IMR-90 (cell line): ENCODE data around the gene ESAM. TPM values are rescaled to one million over a fixed set of nuclear protein-coding genes. Genes with fewer than 3 reads are reported as not detected.

ENCODE experiments used
- ATAC-seq: fragments of 200-7000 bp; cut with Tn5 transposase; 2 replicates; pipeline ENCODE4 v1.9.1; 2020; ENCODE audit warnings: low read depth, mild to moderate bottlenecking, moderate library complexity
- BruUV-seq: library from RNA; stranded (reverse); fragments of 400-500 nt; replicated peaks from 2 replicates; lab custom pipeline; 2021; lab: Mats Ljungman, UMichigan
- CTCF ChIA-PET: fragments of 300-600 bp; formaldehyde crosslinking; extraction: SDS; loops from one replicate; lab custom pipeline; 2021; ENCODE audit warnings: antibody characterized with exemption; lab: Yijun Ruan, JAX
- POLR2A ChIA-PET: fragments of 300-600 bp; sonication (Branson Sonifier 250); formaldehyde crosslinking; loops from one replicate; lab custom pipeline; 2022; ENCODE audit warnings: antibody characterized with exemption; ENCODE audit not compliant: unreplicated experiment; lab: Charles Lee
- DNase-seq: peaks from one replicate; pipeline ENCODE4 v3.0.0; 2013
- H2AFZ ChIP-seq: replicated peaks from 2 replicates; pipeline ENCODE3; 2013; ENCODE audit warnings: low read length, mild to moderate bottlenecking; ENCODE audit not compliant: poor library complexity
- H2AK5ac ChIP-seq: 2 replicates; pipeline ENCODE4 v1.6.1; 2013; ENCODE audit warnings: low read depth, low read length, inconsistent platforms
- H2AK9ac ChIP-seq: replicated peaks from 2 replicates; pipeline ENCODE3; 2013; ENCODE audit warnings: mild to moderate bottlenecking, low read depth, low read length, moderate library complexity; ENCODE audit not compliant: poor library complexity
- H2BK120ac ChIP-seq: 2 replicates; pipeline ENCODE4 v1.6.1; 2013; ENCODE audit warnings: low read depth, low read length, inconsistent platforms
- H2BK15ac ChIP-seq: 3 replicates; pipeline ENCODE4 v1.6.1; 2013; ENCODE audit warnings: low read depth, low read length, inconsistent platforms
- H2BK20ac ChIP-seq: 2 replicates; pipeline ENCODE4 v1.6.1; 2013; ENCODE audit warnings: low read depth, mild to moderate bottlenecking, inconsistent platforms, low read length, moderate library complexity
- H2BK5ac ChIP-seq: 2 replicates; pipeline ENCODE4 v1.6.1; 2013; ENCODE audit warnings: mild to moderate bottlenecking, low read depth, low read length, inconsistent platforms; ENCODE audit not compliant: poor library complexity, severe bottlenecking
- H3K14ac ChIP-seq: replicated peaks from 2 replicates; pipeline ENCODE4 v1.6.1; 2013; ENCODE audit warnings: low read depth, low read length, inconsistent platforms
- H3K18ac ChIP-seq: 2 replicates; pipeline ENCODE4 v1.6.1; 2013; ENCODE audit warnings: low read depth, low read length, control low read depth
- H3K23ac ChIP-seq: 2 replicates; pipeline ENCODE4 v1.6.1; 2013; ENCODE audit warnings: low read depth, low read length, inconsistent platforms
- H3K27ac ChIP-seq: 2 replicates; pipeline ENCODE4 v1.5.1; 2013; ENCODE audit warnings: mild to moderate bottlenecking, control low read depth, low read length; ENCODE audit not compliant: insufficient read depth
- H3K27me3 ChIP-seq: 2 replicates; pipeline ENCODE4 v1.6.1; 2013; ENCODE audit warnings: low read length; ENCODE audit not compliant: control insufficient read depth, insufficient read depth
- H3K36me3 ChIP-seq: 2 replicates; pipeline ENCODE4 v1.6.1; 2013; ENCODE audit warnings: low read length, mixed read lengths; ENCODE audit not compliant: control insufficient read depth, insufficient read depth
- H3K4ac ChIP-seq: 2 replicates; pipeline ENCODE4 v1.6.1; 2013; ENCODE audit warnings: low read depth, low read length, inconsistent platforms
- H3K4me1 ChIP-seq: 2 replicates; pipeline ENCODE4 v1.6.1; 2013; ENCODE audit warnings: low read length, mixed read lengths; ENCODE audit not compliant: control insufficient read depth, insufficient read depth
- H3K4me2 ChIP-seq: 2 replicates; pipeline ENCODE4 v1.6.1; 2013; ENCODE audit warnings: low read depth, mild to moderate bottlenecking, control low read depth, low read length, moderate library complexity
- H3K4me3 ChIP-seq: 2 replicates; pipeline ENCODE4 v1.5.1; 2013; ENCODE audit warnings: low read depth, mild to moderate bottlenecking, control low read depth, low read length, moderate library complexity; ENCODE audit not compliant: insufficient read depth
- H3K56ac ChIP-seq: 2 replicates; pipeline ENCODE4 v1.6.1; 2013; ENCODE audit warnings: low read length, inconsistent platforms; ENCODE audit not compliant: insufficient read depth; ENCODE audit errors: extremely low read depth
- H3K79me1 ChIP-seq, 2 experiments: 2 replicates each; pipeline ENCODE4 v1.6.1; 2013; ENCODE audit warnings: low read length in 2 of 2, inconsistent platforms in 1 of 2, low read depth in 1 of 2
- H3K9ac ChIP-seq: 2 replicates; pipeline ENCODE4 v1.6.1; 2013; ENCODE audit warnings: low read depth, low read length, control low read depth
- H3K9me1 ChIP-seq: 2 replicates; pipeline ENCODE4 v1.6.1; 2013; ENCODE audit warnings: low read length, inconsistent platforms; ENCODE audit not compliant: insufficient read depth
- H3K9me3 ChIP-seq: 2 replicates; pipeline ENCODE4 v1.6.1; 2013; ENCODE audit warnings: low read length; ENCODE audit not compliant: control insufficient read depth, insufficient read depth
- H4K20me1 ChIP-seq: 2 replicates; pipeline ENCODE4 v1.6.1; 2013; ENCODE audit warnings: low read length, inconsistent platforms; ENCODE audit not compliant: insufficient read depth
- H4K5ac ChIP-seq: 2 replicates; pipeline ENCODE4 v1.6.1; 2013; ENCODE audit warnings: mild to moderate bottlenecking, low read depth, low read length, control low read depth
- H4K8ac ChIP-seq, 2 experiments: 2 replicates each; pipeline ENCODE4 v1.6.1; 2013; ENCODE audit warnings: low read depth in 2 of 2, low read length in 2 of 2, control low read depth in 1 of 2, inconsistent platforms in 1 of 2
- H4K91ac ChIP-seq: 2 replicates; pipeline ENCODE4 v1.6.1; 2013; ENCODE audit warnings: low read depth, low read length, inconsistent platforms; ENCODE audit not compliant: insufficient read depth
- BHLHE40 ChIP-seq: fragments of 150-350 bp; IDR thresholded peaks from 2 replicates; pipeline ENCODE4 v1.6.1; 2016; ENCODE audit warnings: mild to moderate bottlenecking, low read depth, low read length
- CEBPB ChIP-seq: IDR thresholded peaks from 2 replicates; pipeline ENCODE4 v1.6.1; 2012; ENCODE audit warnings: low read depth, low read length, improper control_type of control experiment
- CHD1 ChIP-seq: IDR thresholded peaks from 2 replicates; pipeline ENCODE4 v1.6.1; 2012; ENCODE audit warnings: low read depth, low read length, improper control_type of control experiment
- MAFK ChIP-seq: IDR thresholded peaks from 2 replicates; pipeline ENCODE4 v1.6.1; 2012; ENCODE audit warnings: low read depth, low read length, improper control_type of control experiment
- MAZ ChIP-seq: IDR thresholded peaks from 2 replicates; pipeline ENCODE4 v1.6.1; 2012; ENCODE audit warnings: low read depth, mild to moderate bottlenecking, low read length, improper control_type of control experiment, moderate library complexity, borderline replicate concordance
- MXI1 ChIP-seq: IDR thresholded peaks from 2 replicates; pipeline ENCODE4 v1.6.1; 2012; ENCODE audit warnings: low read depth, mild to moderate bottlenecking, low read length, moderate library complexity, borderline replicate concordance
- NFE2L2 ChIP-seq: fragments of 150-350 bp; IDR thresholded peaks from 2 replicates; pipeline ENCODE4 v1.6.1; 2016; ENCODE audit warnings: low read depth, mild to moderate bottlenecking, low read length
- POLR2A ChIP-seq: IDR thresholded peaks from 2 replicates; pipeline ENCODE4 v1.6.1; 2012; ENCODE audit warnings: mild to moderate bottlenecking, low read depth, low read length
- RAD21 ChIP-seq: IDR thresholded peaks from 2 replicates; pipeline ENCODE4 v1.6.1; 2012; ENCODE audit warnings: low read length, improper control_type of control experiment
- RFX5 ChIP-seq: IDR thresholded peaks from 2 replicates; pipeline ENCODE4 v1.8.0; 2012; ENCODE audit warnings: low read depth, mild to moderate bottlenecking, low read length, moderate library complexity
- SMC3 ChIP-seq: fragments of 150-350 bp; IDR thresholded peaks from 2 replicates; pipeline ENCODE4 v1.6.1; 2016; ENCODE audit warnings: low read depth, mild to moderate bottlenecking, antibody characterized with exemption, low read length, moderate library complexity
- USF2 ChIP-seq: fragments of 150-350 bp; IDR thresholded peaks from 2 replicates; pipeline ENCODE4 v1.6.1; 2017; ENCODE audit warnings: mild to moderate bottlenecking, antibody characterized with exemption, low read length, low read depth
- WGBS, 2 experiments: methylation state at CpG; one replicate each; pipeline versions ENCODE4 v1.1.5 to v1.1.7; 2013; ENCODE audit warnings: missing lambda C conversion rate in 2 of 2; ENCODE audit not compliant: insufficient read length in 1 of 2; ENCODE audit errors: extremely low coverage in 2 of 2; 5-methylcytosine and 5-hydroxymethylcytosine counted together
- dilution Hi-C: fragments of 300-500 bp; cut with HindIII; formaldehyde crosslinking; loops from one replicate; pipeline ENCODE4 v1.14.3; 2018; ENCODE audit warnings: low sequenced_read_pairs; ENCODE audit not compliant: unreplicated experiment
- in situ Hi-C: fragments of 300-500 bp; cut with MboI; formaldehyde crosslinking; loops from 3 replicates; pipeline ENCODE4 v1.14.3; 2019; ENCODE audit warnings: low sequenced_read_pairs, inconsistent platforms, mixed read lengths
- intact Hi-C: fragments of 100-400 bp; cut with micrococcal nuclease; formaldehyde crosslinking; loops from 2 replicates; pipeline ENCODE4 v1.10.0; 2022
- polyA plus RNA-seq, 3 experiments: library from polyadenylated mRNA; depleted of rRNA; stranded (reverse); fragments of >200 nt; gene quantifications; 2 replicates each; pipeline ENCODE4 v1.2.3, GENCODE V29; 2012; ENCODE audit warnings: low replicate concordance in 1 of 3
- total RNA-seq: library from RNA; depleted of rRNA; stranded (reverse); fragments of >200 nt; gene quantifications from 2 replicates; pipeline ENCODE4 v1.2.3, GENCODE V29; 2012
- TF ChIP-seq, protein P1 (sequence below): fragments of 150-350 bp; IDR thresholded peaks from 2 replicates; pipeline ENCODE4 v1.6.1; 2016; ENCODE audit warnings: low read depth, mild to moderate bottlenecking, low read length, moderate library complexity, borderline replicate concordance

Gene ESAM
- total and polyA plus RNA-seq, 2 of the 4 experiments (the other 2 are of a cell fraction): under 0.01 to 0.12 TPM

DNA sequence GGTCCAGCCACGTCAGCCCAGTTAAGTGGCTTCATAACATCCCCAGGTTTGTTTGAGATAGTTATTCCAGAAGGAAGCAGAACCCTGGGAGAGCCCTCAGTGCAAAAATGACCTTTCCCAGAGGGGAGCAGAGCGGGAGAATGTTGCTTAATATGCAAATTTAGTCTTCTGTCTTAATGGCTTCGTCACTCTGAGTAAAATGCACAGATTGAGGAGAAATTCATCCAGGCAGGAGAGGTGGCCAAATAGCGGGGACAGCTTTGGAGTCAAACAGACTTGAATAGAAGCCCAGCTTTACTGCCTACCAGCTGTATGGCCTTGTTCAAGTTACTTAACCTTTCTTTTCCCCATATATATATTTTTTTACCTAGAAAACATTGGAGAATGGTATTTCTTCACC, 34.6 kb downstream of the ESAM start:
- peaks cover 5% of the 10 kb centered on the region for H3K4me1 ChIP-seq
- DNase-seq (no peak), ATAC-seq (no peak)
- dilution Hi-C loops (no loop called here), intact Hi-C loops (no loop called here), in situ Hi-C loops (no loop called here)
- no peaks in the 10 kb centered on the region for H3K79me1 ChIP-seq
- no peak overlapping the region for H3K9ac ChIP-seq
- H2BK5ac ChIP-seq: no peak overlapping the region
- H2BK120ac ChIP-seq: no peak overlapping the region
- H4K20me1 ChIP-seq: no peaks in the 10 kb centered on the region
- no peak overlapping the region for H3K23ac ChIP-seq
- H3K9me1 ChIP-seq: peaks cover 12% of the 10 kb centered on the region
- H3K18ac ChIP-seq: no peak overlapping the region
- no peak overlapping the region for H3K27ac ChIP-seq
- ChIA-PET CTCF (interaction anchor here (1.3 kb wide), 1 partner anchor 19 kb away, joined by 3 read pairs; no protein-coding TSS in a partner anchor), POLR2A (no interaction called here)
- H3K14ac ChIP-seq: no peak overlapping the region
- TF ChIP-seq, protein P1, sequence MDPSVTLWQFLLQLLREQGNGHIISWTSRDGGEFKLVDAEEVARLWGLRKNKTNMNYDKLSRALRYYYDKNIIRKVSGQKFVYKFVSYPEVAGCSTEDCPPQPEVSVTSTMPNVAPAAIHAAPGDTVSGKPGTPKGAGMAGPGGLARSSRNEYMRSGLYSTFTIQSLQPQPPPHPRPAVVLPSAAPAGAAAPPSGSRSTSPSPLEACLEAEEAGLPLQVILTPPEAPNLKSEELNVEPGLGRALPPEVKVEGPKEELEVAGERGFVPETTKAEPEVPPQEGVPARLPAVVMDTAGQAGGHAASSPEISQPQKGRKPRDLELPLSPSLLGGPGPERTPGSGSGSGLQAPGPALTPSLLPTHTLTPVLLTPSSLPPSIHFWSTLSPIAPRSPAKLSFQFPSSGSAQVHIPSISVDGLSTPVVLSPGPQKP: no peak
- TF ChIP-seq RAD21: no peak
- TF ChIP-seq CHD1: no peak
- no peak for TF ChIP-seq MXI1
- no peak for TF ChIP-seq CEBPB
- TF ChIP-seq USF2: no peak
- no peak for TF ChIP-seq MAFK
- no peak for TF ChIP-seq RFX5
- no peak for TF ChIP-seq NFE2L2
- TF ChIP-seq BHLHE40: no peak
- no peak for TF ChIP-seq MAZ
- TF ChIP-seq SMC3: no peak
- no peak for TF ChIP-seq POLR2A
- no peak overlapping the region for H3K4me2 ChIP-seq
- no peak overlapping the region for H2BK15ac ChIP-seq
- H3K56ac ChIP-seq: no peak overlapping the region
- 100% methylated on average over 1 of the region's 4 CpGs; no CpG with 5 or more reads in 1 of the 2 experiments for WGBS, 2 experiments
- H4K91ac ChIP-seq: no peak overlapping the region
- H2AFZ ChIP-seq: no peak overlapping the region
- H4K5ac ChIP-seq: no peak overlapping the region
- no peaks in the 10 kb centered on the region for H3K36me3 ChIP-seq
- H4K8ac ChIP-seq: no peak overlapping the region
- no peak overlapping the region; the same call in 1 of the 2 replicates for H2BK20ac ChIP-seq
- no peaks in the 10 kb centered on the region for H3K9me3 ChIP-seq
- H3K4ac ChIP-seq: no peak overlapping the region
- peaks cover 8% of the 10 kb centered on the region for H3K27me3 ChIP-seq
- H2AK5ac ChIP-seq: no peak overlapping the region
- no TSS peak for BruUV-seq
- H2AK9ac ChIP-seq: no peak overlapping the region
- no peak overlapping the region for H3K4me3 ChIP-seq
